Bronchial epithelial cell (primary cell): ENCODE results near the gene RAG2. TPM values are rescaled to one million over a fixed set of nuclear protein-coding genes. Genes with fewer than 3 reads are reported as not detected.

Experiments
- DNase-seq: peaks from one replicate; pipeline ENCODE4 v3.0.0-alpha.2; 2010; ENCODE audit warnings: low read depth
- FAIRE-seq: peaks from 2 replicates; lab custom pipeline; 2011; peaks lifted over from hg19 to GRCh38; lab: Jason Lieb, UNC
- H3K27me3 ChIP-seq: 2 replicates; pipeline ENCODE4 v1.5.1; 2011; ENCODE audit warnings: low read length; ENCODE audit not compliant: control insufficient read depth, insufficient read depth
- H3K36me3 ChIP-seq: 2 replicates; pipeline ENCODE4 v1.5.1; 2011; ENCODE audit warnings: low read length; ENCODE audit not compliant: control insufficient read depth, insufficient read depth
- H3K4me3 ChIP-seq: 2 replicates; pipeline ENCODE4 v1.5.1; 2011; ENCODE audit warnings: mild to moderate bottlenecking, low read depth, low read length, control low read depth
- CTCF ChIP-seq: IDR thresholded peaks from 2 replicates; pipeline ENCODE4 v1.5.1; 2011; ENCODE audit warnings: mild to moderate bottlenecking, moderate library complexity, low read length, control low read depth, inconsistent platforms; ENCODE audit not compliant: insufficient read depth, severe bottlenecking
- total RNA-seq: library from RNA; depleted of rRNA; stranded (reverse); fragments of >200 nt; gene quantifications from 2 replicates; pipeline ENCODE4 v1.2.1, GENCODE V29; 2014

Gene RAG2
- total RNA-seq: not detected in 2 replicates

- DNase-seq (no peak), FAIRE-seq (no peak)
- Histone ChIP-seq H3K4me3 (no peak within 1 kb of the TSS), H3K36me3 (no peaks in the 10 kb centered on the region), H3K27me3 (no peaks in the 10 kb centered on the region)
- TF ChIP-seq CTCF: no peak
Observed at GRCh38 chr11:36598051-36598450, at the start of gene RAG2. RAG2 (minus strand) TSS chr11:36598236; CDS start chr11:36594168, 4,068 bp downstream.

- FAIRE-seq (no peak), DNase-seq (no peak)
- TF ChIP-seq CTCF: no peak
- Histone ChIP-seq H3K4me3 (no peak overlapping the region), H3K27me3 (no peaks in the 10 kb centered on the region), H3K36me3 (no peaks in the 10 kb centered on the region)
Observed at GRCh38 chr11:36638556-36638955, 40.5 kb upstream of the RAG2 start.

- DNase-seq (no peak), FAIRE-seq (no peak)
- no peak for TF ChIP-seq CTCF
- no peaks in the 10 kb centered on the region for H3K36me3 ChIP-seq
- no peak overlapping the region for H3K4me3 ChIP-seq
- no peaks in the 10 kb centered on the region for H3K27me3 ChIP-seq
Observed at GRCh38 chr11:36635066-36635862, 37.2 kb upstream of the RAG2 start.

GRCh38 chr11:36631774-36632173 is 33.7 kb upstream of the RAG2 start:
- TF ChIP-seq CTCF: no peak
- Histone ChIP-seq H3K27me3 (no peaks in the 10 kb centered on the region), H3K36me3 (no peaks in the 10 kb centered on the region), H3K4me3 (no peak overlapping the region)
- DNase-seq (no peak), FAIRE-seq (no peak)

GRCh38 chr11:36628765-36629244 is 30.8 kb upstream of the RAG2 start:
- TF ChIP-seq CTCF: no peak
- FAIRE-seq (no peak), DNase-seq (peak; percentile 20)
- Histone ChIP-seq H3K27me3 (no peaks in the 10 kb centered on the region), H3K36me3 (no peaks in the 10 kb centered on the region), H3K4me3 (no peak overlapping the region)
